ENCODE results near the gene STK32C. TPM values are rescaled to one million over a fixed set of nuclear protein-coding genes. Genes with fewer than 3 reads are reported as not detected.

Gene STK32C
- total RNA-seq, 4 donors from 2014 or later = 4.8 to 10.9 (median 7.8) TPM

GRCh38 chr10:132274581-132274980 is 33.2 kb downstream of the STK32C start:
- intact Hi-C loops (cut with DNase I) = no loop called here
- no peak for DNase-seq (ENCODE audit: extremely low spot score)

GRCh38 chr10:132273966-132274365 is 33.8 kb downstream of the STK32C start:
- 96% methylated on average over 11 of the region's 11 CpGs for WGBS
- TF ChIP-seq EP300 (IDR thresholded peaks at IDR 0.05) (no peak), POLR2AphosphoS5 (IDR thresholded peaks at IDR 0.05) (no peak), CTCF (IDR thresholded peaks at IDR 0.05) (no peak), POLR2A (IDR thresholded peaks at IDR 0.05; ENCODE audit: low read depth) (no peak)
- DNase-seq (ENCODE audit: extremely low spot score) = no peak

More at GRCh38 chr10:132274581-132274980, 33.2 kb downstream of the STK32C start:
- Histone ChIP-seq H3K27ac (replicated peaks in 1 of 4) (no peak overlapping the region), H3K4me3 (no peak overlapping the region), H3K9me3 (no peaks in the 10 kb centered on the region), H3K4me1 (peaks cover 0 to 17% (median 15%) of the 10 kb centered on the region in 4 donors), H3K36me3 (no peaks in the 10 kb centered on the region), H3K27me3 (no peaks in the 10 kb centered on the region)
- TF ChIP-seq POLR2A (IDR thresholded peaks at IDR 0.05; ENCODE audit: low read depth) = no peak
- TF ChIP-seq EP300 (IDR thresholded peaks at IDR 0.05) = no peak
- TF ChIP-seq POLR2AphosphoS5 (IDR thresholded peaks at IDR 0.05) = no peak
- TF ChIP-seq CTCF (IDR thresholded peaks at IDR 0.05) = no peak
- 96% methylated on average over 5 of the region's 19 CpGs for WGBS

DNA sequence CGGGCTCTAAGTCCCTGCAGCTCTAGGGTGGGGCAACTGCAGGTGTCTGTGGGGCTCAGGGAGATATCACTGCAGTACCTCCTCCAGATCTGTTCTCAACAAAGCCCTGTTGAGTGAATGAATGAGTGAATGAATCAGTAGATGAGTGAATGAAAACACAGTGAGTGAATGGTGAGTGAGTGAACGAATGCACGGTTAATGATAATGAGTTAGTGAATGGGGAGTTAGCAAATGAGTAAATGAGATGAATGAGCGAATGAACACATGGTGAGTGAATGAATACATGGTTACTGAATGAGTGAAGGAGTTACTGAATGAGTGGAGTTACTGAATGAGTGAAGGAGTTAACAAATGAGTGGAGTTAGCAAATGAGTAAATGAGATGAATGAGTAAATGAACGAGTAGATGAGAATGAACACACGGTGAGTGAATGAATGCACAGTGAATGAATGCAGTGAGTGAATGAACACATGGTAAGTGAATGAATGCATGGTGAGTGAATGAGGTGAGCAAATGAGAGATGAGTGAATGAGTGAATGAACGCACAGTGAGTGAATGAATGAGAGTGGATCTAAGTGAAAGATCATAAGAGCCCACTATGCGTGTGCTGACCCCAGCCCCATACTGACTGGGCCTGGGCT is 34.3 kb downstream of the STK32C start:
- DNase-seq (ENCODE audit: extremely low spot score) = no peak
- Histone ChIP-seq H3K27me3 (no peaks in the 10 kb centered on the region), H3K36me3 (no peaks in the 10 kb centered on the region), H3K4me3 (no peak overlapping the region), H3K9me3 (no peaks in the 10 kb centered on the region), H3K4me1 (peaks cover 0 to 22% (median 15%) of the 10 kb centered on the region in 4 donors), H3K27ac (replicated peaks in 1 of 4) (no peak overlapping the region)
- 96% methylated on average over 8 of the region's 8 CpGs for WGBS
- TF ChIP-seq POLR2AphosphoS5 (IDR thresholded peaks at IDR 0.05) (no peak), POLR2A (IDR thresholded peaks at IDR 0.05; ENCODE audit: low read depth) (no peak), EP300 (IDR thresholded peaks at IDR 0.05) (no peak), CTCF (IDR thresholded peaks at IDR 0.05) (no peak)
- intact Hi-C loops (cut with DNase I) = no loop called here

More at GRCh38 chr10:132273966-132274365, 33.8 kb downstream of the STK32C start:
- intact Hi-C loops (cut with DNase I) = no loop called here
- H3K4me3 ChIP-seq = no peak overlapping the region
- H3K4me1 ChIP-seq = peaks cover 0 to 22% (median 15%) of the 10 kb centered on the region in 4 donors
- H3K9me3 ChIP-seq = no peaks in the 10 kb centered on the region
- no peak overlapping the region for H3K27ac ChIP-seq (replicated peaks in 1 of 4)
- H3K27me3 ChIP-seq = no peaks in the 10 kb centered on the region
- H3K36me3 ChIP-seq = no peaks in the 10 kb centered on the region

- H3K4me3 ChIP-seq = peak overlapping the region in 1 of 4 donors; percentile 6
- 46% methylated on average over 35 of the region's 35 CpGs for WGBS
- peak overlapping the region in 1 of 4 donors; percentile 60 for H3K27ac ChIP-seq (replicated peaks in 1 of 4)
- H3K9me3 ChIP-seq = no peaks in the 10 kb centered on the region
- no peak for TF ChIP-seq POLR2A (IDR thresholded peaks at IDR 0.05; ENCODE audit: low read depth)
- no peak for TF ChIP-seq EP300 (IDR thresholded peaks at IDR 0.05)
- TF ChIP-seq POLR2AphosphoS5 (IDR thresholded peaks at IDR 0.05) = peak in 1 of 2 donors; percentile 10
- no peaks in the 10 kb centered on the region for H3K36me3 ChIP-seq
- H3K4me1 ChIP-seq = peaks cover 0 to 22% (median 15%) of the 10 kb centered on the region in 4 donors
- no peaks in the 10 kb centered on the region for H3K27me3 ChIP-seq
- no peak for DNase-seq (ENCODE audit: extremely low spot score)
- intact Hi-C loops (cut with DNase I) = no loop called here
Observed at GRCh38 chr10:132272231-132272971, 35.3 kb downstream of the STK32C start.

Data from esophagus muscularis mucosa (tissue), 4 donors.